HL-60 (cell line): ENCODE data around the gene SCGN.

Experiments
- DNase-seq, 2 experiments: peaks; one replicate each; pipeline ENCODE4 v3.0.0-alpha.2; 2010 to 2020; ENCODE audit warnings: low read depth in 1 of 2, low spot score in 1 of 2
- H3K27ac ChIP-seq: fragments of 250-450 bp; sonication (Bioruptor Pico); replicated peaks from 2 replicates; pipeline ENCODE4 v1.5.1; 2020; ENCODE audit warnings: mild to moderate bottlenecking, moderate library complexity
- H3K27me3 ChIP-seq: fragments of 250-450 bp; sonication (Bioruptor Pico); 2 replicates; pipeline ENCODE4 v1.5.1; 2021; ENCODE audit warnings: mild to moderate bottlenecking, moderate library complexity; ENCODE audit not compliant: insufficient read depth, poor library complexity, severe bottlenecking
- H3K4me3 ChIP-seq: replicated peaks from 2 replicates; pipeline ENCODE4 v1.5.1; 2011; ENCODE audit warnings: mild to moderate bottlenecking, control low read depth, low read length; ENCODE audit not compliant: insufficient read depth
- GABPA ChIP-seq: IDR thresholded peaks from 2 replicates; pipeline ENCODE4 v1.6.1; 2012; ENCODE audit warnings: low read depth
- POLR2AphosphoS5 ChIP-seq: IDR thresholded peaks from 2 replicates; pipeline ENCODE4 v1.6.1; 2012; ENCODE audit warnings: low read depth
- SPI1 ChIP-seq: IDR thresholded peaks from 2 replicates; pipeline ENCODE4 v1.6.1; 2012; ENCODE audit warnings: low read depth, mild to moderate bottlenecking, borderline replicate concordance
- TF ChIP-seq, protein P1 (sequence below): IDR thresholded peaks from 2 replicates; pipeline ENCODE4 v1.6.1; 2012; ENCODE audit warnings: low read depth; ENCODE audit not compliant: insufficient replicate concordance
- TF ChIP-seq, protein P2 (sequence below): IDR thresholded peaks from one replicate; pipeline ENCODE4 v1.5.1; 2011; ENCODE audit warnings: low read length, control low read depth, inconsistent platforms; ENCODE audit not compliant: insufficient read depth

Gene SCGN

DNA sequence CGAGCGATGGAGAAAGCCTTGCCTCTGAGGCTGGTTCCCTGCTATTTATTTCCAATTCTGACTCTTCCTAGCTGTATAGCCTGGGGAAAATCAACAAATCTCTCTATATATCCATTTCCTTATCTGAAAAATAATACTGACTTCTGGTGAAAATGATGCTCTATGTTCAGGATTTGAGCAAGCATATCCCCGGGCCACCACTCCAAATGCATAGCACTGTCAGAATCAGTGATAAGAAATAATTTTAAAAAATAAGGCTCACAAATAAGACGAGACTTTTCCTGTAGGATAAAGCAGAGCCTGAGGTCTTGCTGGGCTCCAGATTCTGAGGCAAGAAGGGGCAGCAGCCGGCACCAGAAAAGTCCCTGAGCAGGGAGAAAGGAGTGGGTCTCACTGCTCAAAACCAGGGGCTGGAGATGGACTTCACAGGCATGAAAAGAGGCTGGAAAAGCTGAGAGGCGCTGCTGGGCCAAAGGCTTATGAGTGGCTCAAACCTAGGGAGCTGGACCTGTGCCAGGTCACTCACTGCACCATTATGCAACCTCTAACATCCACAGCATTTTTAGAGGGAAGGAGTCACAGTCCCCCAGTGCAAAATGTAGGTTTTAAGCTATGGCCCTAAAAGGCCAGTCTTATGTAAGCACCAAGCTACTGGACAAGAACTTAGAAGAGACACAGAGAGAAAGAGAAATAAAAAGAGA, 54.4 kb downstream of the SCGN start:
- no peak for DNase-seq
- Histone ChIP-seq H3K27ac (no peak overlapping the region), H3K4me3 (no peak overlapping the region), H3K27me3 (no peaks in the 10 kb centered on the region)
- TF ChIP-seq SPI1 (no peak), POLR2AphosphoS5 (no peak), GABPA (no peak)
- TF ChIP-seq, protein P1, sequence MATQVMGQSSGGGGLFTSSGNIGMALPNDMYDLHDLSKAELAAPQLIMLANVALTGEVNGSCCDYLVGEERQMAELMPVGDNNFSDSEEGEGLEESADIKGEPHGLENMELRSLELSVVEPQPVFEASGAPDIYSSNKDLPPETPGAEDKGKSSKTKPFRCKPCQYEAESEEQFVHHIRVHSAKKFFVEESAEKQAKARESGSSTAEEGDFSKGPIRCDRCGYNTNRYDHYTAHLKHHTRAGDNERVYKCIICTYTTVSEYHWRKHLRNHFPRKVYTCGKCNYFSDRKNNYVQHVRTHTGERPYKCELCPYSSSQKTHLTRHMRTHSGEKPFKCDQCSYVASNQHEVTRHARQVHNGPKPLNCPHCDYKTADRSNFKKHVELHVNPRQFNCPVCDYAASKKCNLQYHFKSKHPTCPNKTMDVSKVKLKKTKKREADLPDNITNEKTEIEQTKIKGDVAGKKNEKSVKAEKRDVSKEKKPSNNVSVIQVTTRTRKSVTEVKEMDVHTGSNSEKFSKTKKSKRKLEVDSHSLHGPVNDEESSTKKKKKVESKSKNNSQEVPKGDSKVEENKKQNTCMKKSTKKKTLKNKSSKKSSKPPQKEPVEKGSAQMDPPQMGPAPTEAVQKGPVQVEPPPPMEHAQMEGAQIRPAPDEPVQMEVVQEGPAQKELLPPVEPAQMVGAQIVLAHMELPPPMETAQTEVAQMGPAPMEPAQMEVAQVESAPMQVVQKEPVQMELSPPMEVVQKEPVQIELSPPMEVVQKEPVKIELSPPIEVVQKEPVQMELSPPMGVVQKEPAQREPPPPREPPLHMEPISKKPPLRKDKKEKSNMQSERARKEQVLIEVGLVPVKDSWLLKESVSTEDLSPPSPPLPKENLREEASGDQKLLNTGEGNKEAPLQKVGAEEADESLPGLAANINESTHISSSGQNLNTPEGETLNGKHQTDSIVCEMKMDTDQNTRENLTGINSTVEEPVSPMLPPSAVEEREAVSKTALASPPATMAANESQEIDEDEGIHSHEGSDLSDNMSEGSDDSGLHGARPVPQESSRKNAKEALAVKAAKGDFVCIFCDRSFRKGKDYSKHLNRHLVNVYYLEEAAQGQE: no peak
- TF ChIP-seq, protein P2, sequence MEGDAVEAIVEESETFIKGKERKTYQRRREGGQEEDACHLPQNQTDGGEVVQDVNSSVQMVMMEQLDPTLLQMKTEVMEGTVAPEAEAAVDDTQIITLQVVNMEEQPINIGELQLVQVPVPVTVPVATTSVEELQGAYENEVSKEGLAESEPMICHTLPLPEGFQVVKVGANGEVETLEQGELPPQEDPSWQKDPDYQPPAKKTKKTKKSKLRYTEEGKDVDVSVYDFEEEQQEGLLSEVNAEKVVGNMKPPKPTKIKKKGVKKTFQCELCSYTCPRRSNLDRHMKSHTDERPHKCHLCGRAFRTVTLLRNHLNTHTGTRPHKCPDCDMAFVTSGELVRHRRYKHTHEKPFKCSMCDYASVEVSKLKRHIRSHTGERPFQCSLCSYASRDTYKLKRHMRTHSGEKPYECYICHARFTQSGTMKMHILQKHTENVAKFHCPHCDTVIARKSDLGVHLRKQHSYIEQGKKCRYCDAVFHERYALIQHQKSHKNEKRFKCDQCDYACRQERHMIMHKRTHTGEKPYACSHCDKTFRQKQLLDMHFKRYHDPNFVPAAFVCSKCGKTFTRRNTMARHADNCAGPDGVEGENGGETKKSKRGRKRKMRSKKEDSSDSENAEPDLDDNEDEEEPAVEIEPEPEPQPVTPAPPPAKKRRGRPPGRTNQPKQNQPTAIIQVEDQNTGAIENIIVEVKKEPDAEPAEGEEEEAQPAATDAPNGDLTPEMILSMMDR: no peak

DNA sequence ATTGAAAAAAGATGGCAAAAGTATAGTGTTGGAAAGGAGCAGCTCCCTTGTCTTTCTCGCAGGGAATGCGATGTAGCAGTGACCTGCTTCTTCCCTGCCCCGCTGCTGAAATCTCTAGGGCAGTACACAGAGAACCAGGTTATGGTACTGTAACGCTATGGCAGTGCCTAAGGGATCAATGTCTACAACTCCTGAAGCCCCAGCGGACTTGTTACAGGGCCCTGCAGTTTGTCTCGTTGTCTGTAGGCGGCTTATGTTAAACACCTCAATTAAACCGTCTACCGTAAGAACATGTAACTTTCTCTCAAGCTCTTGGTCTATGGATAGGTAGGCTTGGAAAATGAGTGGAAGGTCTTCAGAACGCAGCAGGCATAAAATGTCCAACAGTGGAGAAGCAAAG, 57.7 kb downstream of the SCGN start:
- no peak for DNase-seq
- Histone ChIP-seq H3K27me3 (no peaks in the 10 kb centered on the region), H3K27ac (no peak overlapping the region), H3K4me3 (no peak overlapping the region)
- TF ChIP-seq, protein P2: no peak
- TF ChIP-seq SPI1 (no peak), POLR2AphosphoS5 (no peak), GABPA (no peak)
- TF ChIP-seq, protein P1: no peak

DNA sequence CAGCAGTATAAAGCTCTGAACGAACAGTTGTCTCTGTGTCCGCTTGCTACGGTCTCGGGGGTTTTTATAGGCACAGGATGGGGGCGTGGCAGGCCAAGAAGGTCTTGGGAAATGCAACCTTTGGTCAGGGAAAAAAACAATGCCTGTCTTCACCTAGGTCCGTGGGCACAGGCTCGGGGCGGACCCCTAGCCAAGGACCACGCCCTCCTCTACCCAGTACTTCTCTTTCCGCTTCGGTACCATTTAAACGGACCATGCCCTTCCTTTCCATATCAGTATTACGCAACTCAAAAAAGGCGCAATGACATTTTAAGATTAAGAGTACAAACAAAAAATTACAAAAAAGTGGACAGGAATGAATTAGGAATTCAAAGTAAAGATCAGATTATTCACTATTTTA, 58.3 kb downstream of the SCGN start:
- TF ChIP-seq GABPA (no peak), POLR2AphosphoS5 (no peak), SPI1 (no peak)
- TF ChIP-seq, protein P2: no peak
- TF ChIP-seq, protein P1: no peak
- H3K27me3 ChIP-seq: no peaks in the 10 kb centered on the region
- no peak overlapping the region for H3K27ac ChIP-seq
- H3K4me3 ChIP-seq: no peak overlapping the region
- DNase-seq: no peak
